ENCODE data around the gene VGLL4. TPM values are rescaled to one million over a fixed set of nuclear protein-coding genes. Genes with fewer than 3 reads are reported as not detected.
A peak's percentile ranks its signal among the peaks of the same experiment; 100 is the strongest.

Gene VGLL4
- total RNA-seq, 1 experiment from 2014 or later: 46.1 TPM

DNA sequence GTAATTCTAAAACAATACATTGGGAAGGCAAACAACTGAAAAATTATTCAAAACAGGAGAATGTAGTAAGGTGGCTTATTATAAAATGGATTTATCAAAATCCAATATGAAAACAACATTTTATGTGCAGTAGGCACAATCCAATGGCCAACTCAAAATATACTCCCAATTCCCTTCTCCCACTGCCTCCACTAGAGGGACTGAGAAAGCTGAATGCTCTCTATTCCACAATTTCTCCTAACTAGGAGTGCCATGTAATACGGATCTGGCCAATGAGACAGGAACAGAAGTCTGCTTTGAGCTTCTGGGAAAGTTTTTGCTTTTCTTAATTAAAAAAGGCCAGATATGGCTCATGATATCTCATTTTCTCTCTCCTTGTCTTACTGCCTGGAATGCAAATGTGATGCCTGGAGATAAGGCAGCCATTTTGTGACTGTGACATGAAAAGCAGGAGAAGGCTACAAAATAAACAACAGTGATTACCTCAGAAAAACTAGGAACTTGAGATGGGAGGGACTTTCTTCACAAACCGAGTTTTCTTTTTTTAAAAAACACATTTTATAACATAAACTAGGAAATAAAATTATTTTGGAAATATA, 18.8 kb upstream of the VGLL4 start:
- Mint-ChIP-seq H3K4me3 (ENCODE audit: unreplicated experiment) (no peak overlapping the region), H3K4me1 (ENCODE audit: low read depth, unreplicated experiment) (peaks cover 23% of the 10 kb centered on the region), H3K9me3 (ENCODE audit: unreplicated experiment) (no peaks in the 10 kb centered on the region), H3K27ac (ENCODE audit: unreplicated experiment) (peak overlapping the region; percentile 46), H3K36me3 (ENCODE audit: insufficient read depth, unreplicated experiment) (peaks cover 12% of the 10 kb centered on the region), H3K27me3 (ENCODE audit: insufficient read depth, unreplicated experiment) (no peaks in the 10 kb centered on the region)
- no peaks in the 10 kb centered on the region for H3K36me3 ChIP-seq (ENCODE audit: control insufficient read depth, insufficient read depth, low read length)
- TF ChIP-seq, protein P1, sequence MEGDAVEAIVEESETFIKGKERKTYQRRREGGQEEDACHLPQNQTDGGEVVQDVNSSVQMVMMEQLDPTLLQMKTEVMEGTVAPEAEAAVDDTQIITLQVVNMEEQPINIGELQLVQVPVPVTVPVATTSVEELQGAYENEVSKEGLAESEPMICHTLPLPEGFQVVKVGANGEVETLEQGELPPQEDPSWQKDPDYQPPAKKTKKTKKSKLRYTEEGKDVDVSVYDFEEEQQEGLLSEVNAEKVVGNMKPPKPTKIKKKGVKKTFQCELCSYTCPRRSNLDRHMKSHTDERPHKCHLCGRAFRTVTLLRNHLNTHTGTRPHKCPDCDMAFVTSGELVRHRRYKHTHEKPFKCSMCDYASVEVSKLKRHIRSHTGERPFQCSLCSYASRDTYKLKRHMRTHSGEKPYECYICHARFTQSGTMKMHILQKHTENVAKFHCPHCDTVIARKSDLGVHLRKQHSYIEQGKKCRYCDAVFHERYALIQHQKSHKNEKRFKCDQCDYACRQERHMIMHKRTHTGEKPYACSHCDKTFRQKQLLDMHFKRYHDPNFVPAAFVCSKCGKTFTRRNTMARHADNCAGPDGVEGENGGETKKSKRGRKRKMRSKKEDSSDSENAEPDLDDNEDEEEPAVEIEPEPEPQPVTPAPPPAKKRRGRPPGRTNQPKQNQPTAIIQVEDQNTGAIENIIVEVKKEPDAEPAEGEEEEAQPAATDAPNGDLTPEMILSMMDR (IDR thresholded peaks at IDR 0.05; ENCODE audit: insufficient read depth in 1 of 2, low read depth in 1 of 2, low read length in 1 of 2, severe bottlenecking in 1 of 2, unreplicated experiment in 1 of 2): peak; percentile 44 to 66
- POLR2A ChIA-PET: no interaction called here
- H3K4me3 ChIP-seq (ENCODE audit: low read depth, low read length): no peak overlapping the region
- intact Hi-C loops (cut with micrococcal nuclease; ENCODE audit: unreplicated experiment): loop anchor here (2.0 kb wide), 2 partner anchors 58 to 142 kb away; no protein-coding TSS in a partner anchor
- no peaks in the 10 kb centered on the region for H3K9me3 ChIP-seq
- CTCF ChIA-PET: interaction anchor here (0.5 to 1.6 kb wide), 6 partner anchors 10 to 390 kb away, joined by 3 to 15 read pairs (median 3); partner anchors contain the start of genes ATG7 and VGLL4
- no peaks in the 10 kb centered on the region for H3K27me3 ChIP-seq (replicated peaks; ENCODE audit: control insufficient read depth, insufficient read depth, low read length)
- peak in 1 of 2 experiments; percentile 32 for DNase-seq
- no TSS peak for BruUV-seq (replicated peaks)
- peaks cover 8% of the 10 kb centered on the region; the same call in 1 of the 2 replicates for H3K4me1 ChIP-seq

DNA sequence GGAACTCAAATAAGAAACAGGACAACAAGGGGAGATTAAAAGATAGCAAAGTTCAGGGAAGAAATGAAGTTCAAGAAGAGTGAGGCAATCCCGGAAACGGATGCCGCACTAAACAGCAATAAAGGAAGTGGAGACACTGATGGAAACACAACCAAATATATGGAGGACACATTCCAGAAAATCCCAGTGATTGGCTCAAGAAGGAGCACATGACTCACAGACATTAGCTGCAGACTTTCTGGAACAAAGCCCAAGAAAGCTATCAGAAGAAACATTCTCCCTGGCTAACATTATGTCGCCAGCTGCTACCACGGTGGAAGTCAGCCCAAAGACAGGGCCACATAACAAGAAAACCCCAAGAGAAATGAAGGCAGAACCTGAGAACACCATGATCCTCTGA, 18.1 kb upstream of the VGLL4 start:
- ChIA-PET POLR2A (no interaction called here), CTCF (interaction anchor here (1.0 to 1.6 kb wide), 4 partner anchors 10 to 390 kb away, joined by 3 to 4 read pairs (median 3); partner anchors contain the start of genes ATG7 and VGLL4)
- no TSS peak for BruUV-seq (replicated peaks)
- no peaks in the 10 kb centered on the region for H3K27me3 Mint-ChIP-seq (ENCODE audit: insufficient read depth, unreplicated experiment)
- TF ChIP-seq, protein P1 (IDR thresholded peaks at IDR 0.05; ENCODE audit: insufficient read depth in 1 of 2, low read depth in 1 of 2, low read length in 1 of 2, severe bottlenecking in 1 of 2, unreplicated experiment in 1 of 2): no peak
- H3K36me3 Mint-ChIP-seq (ENCODE audit: insufficient read depth, unreplicated experiment): peaks cover 9% of the 10 kb centered on the region
- H3K9me3 Mint-ChIP-seq (ENCODE audit: unreplicated experiment): no peaks in the 10 kb centered on the region
- intact Hi-C loops (cut with micrococcal nuclease; ENCODE audit: unreplicated experiment): loop anchor here (2.0 kb wide), 2 partner anchors 59 to 143 kb away; no protein-coding TSS in a partner anchor
- H3K27ac Mint-ChIP-seq (ENCODE audit: unreplicated experiment): no peak overlapping the region
- Histone ChIP-seq H3K36me3 (ENCODE audit: control insufficient read depth, insufficient read depth, low read length) (no peaks in the 10 kb centered on the region), H3K27me3 (replicated peaks; ENCODE audit: control insufficient read depth, insufficient read depth, low read length) (no peaks in the 10 kb centered on the region), H3K4me3 (ENCODE audit: low read depth, low read length) (no peak overlapping the region), H3K4me1 (peaks cover 5% of the 10 kb centered on the region; the same call in 1 of the 2 replicates), H3K9me3 (no peaks in the 10 kb centered on the region)
- peaks cover 16% of the 10 kb centered on the region for H3K4me1 Mint-ChIP-seq (ENCODE audit: low read depth, unreplicated experiment)
- no peak for DNase-seq
- no peak overlapping the region for H3K4me3 Mint-ChIP-seq (ENCODE audit: unreplicated experiment)

DNA sequence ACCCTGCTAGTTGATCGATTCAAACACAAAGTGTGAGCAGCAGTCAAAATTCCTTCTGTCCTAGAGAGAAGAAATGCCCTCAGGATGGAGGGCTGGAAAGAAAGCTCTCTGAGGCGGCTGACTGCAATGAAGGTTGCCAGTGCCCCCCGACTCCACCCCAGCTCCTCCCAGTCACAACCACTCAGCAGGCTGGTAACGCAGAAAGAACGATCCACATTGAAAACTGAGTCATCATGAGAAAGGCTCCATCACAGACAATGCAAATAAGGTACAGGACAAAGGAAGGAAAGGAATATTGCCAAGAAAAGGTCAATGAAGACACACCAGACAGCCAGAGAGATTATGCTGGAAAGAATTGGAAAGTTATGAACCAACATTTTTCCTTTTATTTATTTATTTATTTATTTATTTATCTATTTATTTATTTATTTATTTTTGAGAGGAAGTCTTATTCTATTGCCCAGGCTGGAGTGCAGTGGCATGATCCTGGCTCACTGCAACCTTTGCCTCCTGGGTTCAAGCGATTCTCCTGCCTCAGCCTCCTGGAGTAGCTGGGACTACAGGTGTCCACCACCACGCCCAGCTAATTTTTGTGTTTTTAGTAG, 17.4 kb upstream of the VGLL4 start:
- no peak overlapping the region for H3K4me3 ChIP-seq (ENCODE audit: low read depth, low read length)
- CTCF ChIA-PET: interaction anchor here (1.6 kb wide), 1 partner anchor 11 kb away, joined by 3 read pairs; no protein-coding TSS in a partner anchor
- peaks cover 5% of the 10 kb centered on the region; the same call in 1 of the 2 replicates for H3K4me1 ChIP-seq
- Mint-ChIP-seq H3K4me1 (ENCODE audit: low read depth, unreplicated experiment) (peaks cover 12% of the 10 kb centered on the region), H3K27me3 (ENCODE audit: insufficient read depth, unreplicated experiment) (no peaks in the 10 kb centered on the region), H3K9me3 (ENCODE audit: unreplicated experiment) (no peaks in the 10 kb centered on the region), H3K4me3 (ENCODE audit: unreplicated experiment) (no peak overlapping the region), H3K36me3 (ENCODE audit: insufficient read depth, unreplicated experiment) (peaks cover 6% of the 10 kb centered on the region), H3K27ac (ENCODE audit: unreplicated experiment) (no peak overlapping the region)
- no peaks in the 10 kb centered on the region for H3K36me3 ChIP-seq (ENCODE audit: control insufficient read depth, insufficient read depth, low read length)
- no peaks in the 10 kb centered on the region for H3K27me3 ChIP-seq (replicated peaks; ENCODE audit: control insufficient read depth, insufficient read depth, low read length)
- BruUV-seq (replicated peaks): no TSS peak
- POLR2A ChIA-PET: no interaction called here
- intact Hi-C loops (cut with micrococcal nuclease; ENCODE audit: unreplicated experiment): no loop called here
- no peak for DNase-seq
- TF ChIP-seq, protein P1 (IDR thresholded peaks at IDR 0.05; ENCODE audit: insufficient read depth in 1 of 2, low read depth in 1 of 2, low read length in 1 of 2, severe bottlenecking in 1 of 2, unreplicated experiment in 1 of 2): no peak
- no peaks in the 10 kb centered on the region for H3K9me3 ChIP-seq

All from Caco-2 (cell line).